IMR-90 (cell line): Measurements from ENCODE around the gene FAM162B.

Source experiments
- CTCF ChIP-seq: conservative IDR thresholded peaks from 2 replicates; pipeline ENCODE4 v1.5.1; 2012; ENCODE audit warnings: mild to moderate bottlenecking, low read depth, low read length, improper control_type of control experiment
- POLR2A ChIP-seq: IDR thresholded peaks from 2 replicates; pipeline ENCODE4 v1.6.1; 2012; ENCODE audit warnings: mild to moderate bottlenecking, low read depth, low read length

GRCh38 chr6:116714296-116714695, 51.2 kb downstream of the FAM162B start:
- TF ChIP-seq CTCF, result no peak
- TF ChIP-seq POLR2A, result no peak
